Activated naive CD4-positive, alpha-beta T cell treated with anti-CD3 and anti-CD28 coated beads, Interleukin-2, amount 50 U/mL, for 72 hours (primary cell): ENCODE results near the gene G0S2. TPM values are rescaled to one million over a fixed set of nuclear protein-coding genes. Genes with fewer than 3 reads are reported as not detected.

Experiments used
- ATAC-seq, 2 donors: fragments of 150-1000 bp; cut with Tn5 transposase; 2 replicates each; pipeline ENCODE4 v1.10.0; 2021; ENCODE audit warnings: mild to moderate bottlenecking in 2 of 2, moderate library complexity in 2 of 2
- DNase-seq, 2 donors: peaks; one replicate each; pipeline ENCODE4 v3.0.0; 2021 to 2022; ENCODE audit warnings: low spot score in 2 of 2
- H3K27ac Mint-ChIP-seq, 2 donors: one replicate each; pipeline ENCODE4 v1.8.0; 2022; ENCODE audit warnings: mild to moderate bottlenecking in 2 of 2, mixed read lengths in 2 of 2
- H3K36me3 Mint-ChIP-seq, 2 donors: one replicate each; pipeline ENCODE4 v1.8.0; 2022; ENCODE audit warnings: mixed read lengths in 2 of 2
- H3K9me3 Mint-ChIP-seq, 2 donors: one replicate each; pipeline ENCODE4 v1.8.0; 2022; ENCODE audit warnings: mixed read lengths in 2 of 2
- total RNA-seq, 2 donors: library from RNA; stranded (reverse); gene quantifications; one replicate each; pipeline ENCODE4 v1.2.3, GENCODE V29; 2022

Gene G0S2, protein sequence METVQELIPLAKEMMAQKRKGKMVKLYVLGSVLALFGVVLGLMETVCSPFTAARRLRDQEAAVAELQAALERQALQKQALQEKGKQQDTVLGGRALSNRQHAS
- total RNA-seq: 10 to 100 TPM in 1 of 2 donors, 1 to 10 TPM in 1; 1.4 to 40.7 TPM

DNA sequence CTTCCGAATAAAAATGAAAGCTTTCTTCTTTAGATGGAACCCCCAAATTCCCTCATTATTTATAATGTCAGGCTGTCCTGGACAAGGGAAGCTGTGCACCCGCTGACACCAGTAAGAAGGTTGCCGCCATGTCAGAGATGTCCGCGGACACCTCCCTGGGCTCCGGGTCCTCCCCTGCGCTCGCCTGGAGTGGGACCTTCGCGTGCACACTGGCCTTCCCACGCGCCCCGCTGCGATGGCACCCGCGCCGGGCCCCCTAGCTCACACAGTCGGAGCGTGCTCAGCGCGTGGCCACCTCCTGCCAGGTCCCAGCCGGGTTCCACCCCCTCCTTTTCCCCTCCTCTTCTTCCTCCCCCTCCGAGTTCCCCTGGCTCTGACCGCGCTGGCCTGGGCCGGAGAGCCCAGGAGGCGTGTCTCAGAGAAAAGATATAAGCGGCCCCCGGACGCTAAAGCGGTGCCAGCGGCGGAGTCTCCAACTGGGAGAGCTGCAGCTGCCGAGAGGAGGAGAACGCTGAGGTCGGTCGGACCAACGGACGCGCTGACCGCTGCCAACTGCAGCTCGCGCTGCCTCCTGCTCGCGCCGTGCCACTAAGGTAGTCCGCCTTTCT lies at the start of gene G0S2:
G0S2 (plus strand) TSS at position 456 of the 608 bp plus-strand sequence. CDS start 273 bp downstream, outside the sequence.
- DNase-seq: peak in 1 of 2 donors; percentile 28
- H3K9me3 Mint-ChIP-seq: peaks cover 4 to 13% of the 10 kb centered on the region in 2 donors
- H3K27ac Mint-ChIP-seq: peak within 1 kb of the TSS; percentile 14 to 60
- ATAC-seq: peak; percentile 34 to 51
- peaks cover 21 to 38% of the 10 kb centered on the region in 2 donors for H3K36me3 Mint-ChIP-seq

DNA sequence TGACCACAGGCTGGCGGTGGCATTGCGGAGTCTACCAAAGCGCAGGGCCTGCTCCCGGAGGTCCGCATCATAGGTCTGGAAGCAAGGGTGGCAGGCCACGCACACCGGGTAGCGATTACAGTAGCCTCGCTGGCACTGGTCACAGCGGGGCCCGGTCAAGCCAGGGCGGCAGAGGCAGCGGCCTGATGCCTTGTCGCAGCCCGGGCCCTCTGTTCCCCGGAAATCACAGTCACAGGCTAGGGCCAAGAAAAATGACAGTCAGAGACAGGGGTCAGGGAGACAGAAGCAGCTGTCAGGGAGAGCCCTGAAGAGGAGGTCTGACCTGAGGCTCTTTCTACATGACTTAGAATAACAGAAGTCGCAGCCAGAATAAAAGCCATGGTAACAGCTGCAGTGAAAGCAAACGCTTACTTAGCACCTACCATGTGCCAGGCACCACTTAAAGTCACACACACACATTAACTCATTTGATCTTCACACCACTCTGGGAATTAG lies 49.4 kb upstream of the G0S2 start:
- no peaks in the 10 kb centered on the region for H3K36me3 Mint-ChIP-seq
- H3K27ac Mint-ChIP-seq: no peak overlapping the region
- no peaks in the 10 kb centered on the region for H3K9me3 Mint-ChIP-seq
- ATAC-seq (no peak), DNase-seq (no peak)

DNA sequence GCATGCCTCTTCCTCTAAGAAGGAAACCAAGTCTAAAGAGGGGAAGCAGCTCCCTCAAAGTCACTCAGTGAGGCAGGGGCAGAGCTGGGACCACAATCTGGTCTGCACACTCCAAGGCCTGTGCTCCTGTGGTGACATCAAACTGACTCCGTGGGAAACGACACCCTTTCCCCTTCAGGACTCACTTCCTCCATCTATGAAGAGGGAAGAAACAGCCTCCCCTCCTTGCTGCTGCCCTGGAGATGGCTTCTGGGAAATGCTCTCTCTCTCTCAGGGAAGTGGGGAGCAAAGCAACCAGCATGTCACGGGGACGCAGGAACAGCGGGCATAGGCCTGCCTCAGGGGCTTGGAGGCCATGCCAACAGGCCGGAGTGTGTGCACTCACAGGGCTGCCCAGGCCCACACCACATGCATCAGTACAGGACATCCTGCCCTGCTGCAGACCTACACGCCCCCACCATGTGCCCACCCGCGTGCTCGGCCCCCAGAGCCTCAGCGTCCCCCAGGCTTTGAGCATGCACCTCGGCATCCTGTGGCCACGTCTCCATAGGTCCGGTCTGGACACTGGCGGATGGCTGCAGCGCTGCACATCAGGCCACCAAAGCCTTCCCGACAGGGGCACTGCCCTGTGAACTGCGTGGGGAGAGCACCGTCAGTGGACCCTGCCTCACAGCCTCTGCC lies 48.7 kb upstream of the G0S2 start:
- no peak overlapping the region for H3K27ac Mint-ChIP-seq
- no peaks in the 10 kb centered on the region for H3K9me3 Mint-ChIP-seq
- ATAC-seq (no peak), DNase-seq (no peak)
- no peaks in the 10 kb centered on the region for H3K36me3 Mint-ChIP-seq

DNA sequence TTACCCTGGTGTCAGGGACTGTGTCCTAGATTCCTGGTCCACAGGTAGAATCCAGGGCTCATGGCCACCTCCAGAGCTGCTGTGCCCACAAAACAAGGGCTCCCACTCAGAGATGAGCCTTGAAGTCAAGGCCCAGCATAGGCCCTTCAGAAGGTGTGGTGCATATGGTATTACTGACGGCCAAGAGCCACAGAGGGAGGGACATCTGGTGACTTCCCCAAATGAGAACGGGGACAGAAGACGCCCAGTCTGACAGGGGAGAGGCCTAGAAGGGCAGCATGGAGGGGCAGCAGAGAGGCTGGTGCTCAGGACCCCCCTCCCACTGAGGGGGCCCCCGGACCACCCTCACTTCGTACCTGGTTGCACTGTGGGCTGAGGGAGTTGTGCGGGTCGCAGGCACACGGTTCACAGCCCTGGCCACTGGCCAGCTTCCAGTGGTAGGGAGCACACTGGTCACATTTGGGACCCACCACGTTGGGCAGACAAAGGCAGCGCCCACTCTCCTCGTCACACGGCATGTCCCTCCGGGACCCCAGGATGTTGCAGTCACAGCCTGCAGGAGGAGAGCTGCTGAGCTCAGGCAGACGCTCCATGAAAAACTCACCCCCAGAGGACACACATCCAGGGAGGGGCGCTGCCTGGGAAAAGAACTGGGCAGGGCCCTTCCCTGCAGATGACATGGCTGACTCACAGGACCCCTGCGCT lies 48.0 kb upstream of the G0S2 start:
- ATAC-seq: peak; percentile 7 to 8
- Mint-ChIP-seq H3K9me3 (no peaks in the 10 kb centered on the region), H3K27ac (no peak overlapping the region), H3K36me3 (no peaks in the 10 kb centered on the region)
- no peak for DNase-seq

DNA sequence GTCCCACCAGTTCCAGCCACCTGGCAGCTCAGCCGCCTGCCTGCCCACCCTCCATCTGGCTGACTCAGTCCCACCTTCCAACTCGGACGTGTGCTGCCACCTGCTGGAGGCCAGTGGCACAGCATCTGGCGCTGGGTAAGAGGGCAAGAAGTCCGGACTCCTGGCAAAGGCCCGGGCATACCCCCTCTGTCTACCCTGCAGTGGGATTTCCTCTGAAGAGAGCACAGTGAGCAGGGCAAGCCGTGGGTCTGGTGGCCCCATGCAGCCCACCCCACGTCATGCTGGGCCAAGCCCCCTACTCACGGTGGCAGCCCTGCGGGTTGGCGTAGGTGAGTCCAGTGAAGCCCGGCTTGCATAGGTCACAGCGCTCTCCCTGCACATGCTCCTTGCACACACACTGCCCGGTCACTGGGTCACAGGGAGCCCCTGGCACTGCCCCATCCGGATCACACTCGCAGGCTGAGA lies 47.4 kb upstream of the G0S2 start:
- ATAC-seq (peak; percentile 85 to 87), DNase-seq (peak; percentile 74 to 93)
- H3K9me3 Mint-ChIP-seq: no peaks in the 10 kb centered on the region
- no peak overlapping the region for H3K27ac Mint-ChIP-seq
- H3K36me3 Mint-ChIP-seq: no peaks in the 10 kb centered on the region

DNA sequence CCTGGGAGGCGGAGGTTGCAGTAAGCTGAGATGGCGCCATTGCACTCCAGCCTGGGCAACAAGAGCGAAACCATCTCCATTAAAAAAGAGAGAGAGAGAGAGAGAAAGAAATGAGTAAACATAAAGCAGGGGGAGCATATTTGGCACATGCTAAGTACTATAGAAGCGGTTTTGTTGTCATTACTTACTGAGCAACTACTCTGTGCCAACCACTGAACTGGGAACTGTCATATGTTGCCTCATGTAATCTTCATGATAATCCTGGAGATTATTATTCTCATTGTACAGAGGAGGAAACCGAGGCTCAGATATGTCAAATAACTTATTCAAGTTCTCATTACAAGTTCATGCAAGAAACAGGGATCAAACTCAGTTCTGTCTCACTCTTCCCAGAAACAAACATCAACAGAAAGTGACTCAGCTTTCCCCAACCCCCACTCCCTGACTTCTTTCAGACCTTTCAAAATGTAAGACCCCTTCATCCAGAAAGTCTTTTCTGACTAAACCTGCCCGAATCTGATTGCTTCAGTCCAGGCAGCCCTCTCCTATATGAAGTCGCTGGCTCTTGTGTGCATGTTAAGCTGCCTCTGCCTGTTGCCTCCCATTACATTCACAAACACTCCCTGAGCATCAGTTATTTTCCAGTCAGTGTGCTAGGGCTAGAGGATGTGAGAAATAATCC lies 46.5 kb upstream of the G0S2 start:
- ATAC-seq (peak in 1 of 2 donors; percentile 62), DNase-seq (no peak)
- Mint-ChIP-seq H3K36me3 (no peaks in the 10 kb centered on the region), H3K27ac (no peak overlapping the region), H3K9me3 (no peaks in the 10 kb centered on the region)

DNA sequence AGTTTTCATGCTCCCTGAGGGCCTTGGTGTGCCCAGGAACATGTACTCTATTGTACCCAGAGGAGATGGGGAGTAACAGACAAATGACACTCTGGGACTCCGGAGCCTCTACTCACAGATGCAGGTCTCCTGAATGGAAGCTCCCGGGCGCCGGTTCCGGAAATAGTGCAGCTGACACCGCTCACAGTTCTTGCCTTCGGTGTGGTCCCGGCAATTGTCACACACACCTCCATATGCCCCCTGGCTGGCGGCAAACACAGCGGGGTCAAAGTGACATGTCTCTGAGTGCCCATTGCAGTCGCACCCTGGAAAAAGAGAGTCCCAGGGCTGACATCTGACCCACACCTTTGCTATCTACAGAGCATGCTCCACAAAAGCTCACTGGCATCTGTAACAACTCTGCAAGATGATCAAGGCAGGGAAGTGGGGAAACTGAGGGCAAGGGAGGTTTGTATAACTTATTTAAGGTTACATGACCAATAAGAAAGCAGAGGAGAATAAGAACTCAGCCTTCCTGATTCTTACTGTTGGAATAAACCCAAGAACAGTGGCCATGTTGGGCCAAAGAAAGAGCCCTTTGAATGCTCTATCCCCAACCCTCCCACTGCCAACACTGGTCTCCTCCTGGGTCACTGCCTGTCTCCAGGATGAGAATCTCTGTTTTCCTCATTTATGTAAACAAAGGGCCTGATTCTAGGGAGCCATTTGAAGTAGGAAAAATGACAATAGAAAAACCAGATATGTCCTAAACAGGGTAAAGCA lies 45.4 kb upstream of the G0S2 start:
- DNase-seq (no peak), ATAC-seq (no peak)
- H3K9me3 Mint-ChIP-seq: no peaks in the 10 kb centered on the region
- H3K27ac Mint-ChIP-seq: no peak overlapping the region
- H3K36me3 Mint-ChIP-seq: no peaks in the 10 kb centered on the region

DNA sequence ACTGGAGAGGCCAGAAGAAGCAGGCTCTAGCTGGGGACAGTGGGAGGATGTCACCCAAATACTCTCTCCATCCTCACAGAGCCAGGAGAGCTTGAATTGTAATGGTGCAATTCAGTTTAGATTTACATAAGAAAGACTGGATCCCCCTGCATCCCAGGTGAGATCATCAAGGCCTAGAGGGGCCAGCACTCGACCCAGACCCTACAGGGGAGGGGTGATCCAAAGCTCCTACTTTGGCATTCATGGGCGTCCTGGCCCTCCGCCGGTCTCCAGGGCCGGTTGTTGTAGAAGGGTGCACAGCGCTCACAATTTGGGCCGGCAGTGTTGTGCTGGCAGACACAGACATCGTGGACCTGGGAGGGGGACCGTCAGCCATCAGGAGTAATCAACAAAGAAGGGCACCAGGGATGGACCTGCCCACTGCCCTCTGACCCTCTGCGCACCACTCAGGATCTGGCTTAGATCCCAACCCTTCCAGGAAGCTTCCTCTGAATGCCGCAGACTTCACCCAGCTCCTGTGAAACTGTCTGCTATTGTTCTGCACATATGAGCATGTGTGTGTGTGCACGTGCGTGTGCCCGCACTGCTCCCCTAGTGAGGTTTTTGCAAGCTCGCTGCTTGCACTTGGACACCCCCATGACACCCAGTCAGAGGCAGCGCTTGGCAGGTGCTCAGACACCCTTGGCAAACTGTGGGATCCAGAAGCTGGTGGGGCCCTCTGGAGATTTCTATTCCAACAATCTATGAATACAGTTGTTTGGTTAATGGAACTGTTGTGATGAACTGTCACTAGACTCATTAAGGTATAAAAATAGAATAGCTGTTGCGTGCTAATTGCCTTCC lies 44.6 kb upstream of the G0S2 start:
- no peaks in the 10 kb centered on the region for H3K9me3 Mint-ChIP-seq
- no peak for ATAC-seq
- H3K27ac Mint-ChIP-seq: no peak overlapping the region
- no peaks in the 10 kb centered on the region for H3K36me3 Mint-ChIP-seq
- DNase-seq: no peak

DNA sequence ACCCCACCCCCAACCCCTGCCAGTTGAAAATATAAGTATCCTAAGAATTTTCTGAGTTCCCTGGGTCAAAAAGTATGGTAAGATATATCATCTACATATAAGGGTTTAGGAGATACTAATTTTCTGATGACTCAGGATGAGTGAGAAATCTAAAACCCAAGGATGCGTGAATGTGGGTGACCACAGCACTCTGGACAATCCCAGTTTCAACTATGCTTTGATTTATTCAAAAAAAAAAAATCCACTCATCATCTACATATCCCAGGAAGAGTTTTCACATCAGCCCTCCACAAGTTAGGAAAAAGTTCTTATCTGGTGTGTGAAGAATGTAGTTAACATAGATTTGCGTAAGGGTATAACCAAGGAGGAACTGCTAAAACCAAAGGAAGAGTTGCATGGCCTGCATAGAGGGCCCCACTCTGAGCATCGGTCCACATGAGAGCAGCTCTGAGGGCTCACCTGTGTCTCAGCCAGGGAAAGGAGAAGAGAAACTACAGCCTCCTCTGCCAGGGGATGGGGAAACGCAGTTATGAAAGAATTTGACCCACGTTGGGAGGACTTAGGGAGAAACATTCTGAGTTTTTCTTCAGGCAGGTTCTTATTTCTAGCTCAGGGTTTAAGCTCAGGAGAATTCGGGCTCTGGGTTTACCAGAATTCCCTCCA lies 41.7 kb upstream of the G0S2 start:
- no peak for DNase-seq
- H3K36me3 Mint-ChIP-seq: no peaks in the 10 kb centered on the region
- ATAC-seq: no peak
- H3K27ac Mint-ChIP-seq: no peak overlapping the region
- no peaks in the 10 kb centered on the region for H3K9me3 Mint-ChIP-seq

DNA sequence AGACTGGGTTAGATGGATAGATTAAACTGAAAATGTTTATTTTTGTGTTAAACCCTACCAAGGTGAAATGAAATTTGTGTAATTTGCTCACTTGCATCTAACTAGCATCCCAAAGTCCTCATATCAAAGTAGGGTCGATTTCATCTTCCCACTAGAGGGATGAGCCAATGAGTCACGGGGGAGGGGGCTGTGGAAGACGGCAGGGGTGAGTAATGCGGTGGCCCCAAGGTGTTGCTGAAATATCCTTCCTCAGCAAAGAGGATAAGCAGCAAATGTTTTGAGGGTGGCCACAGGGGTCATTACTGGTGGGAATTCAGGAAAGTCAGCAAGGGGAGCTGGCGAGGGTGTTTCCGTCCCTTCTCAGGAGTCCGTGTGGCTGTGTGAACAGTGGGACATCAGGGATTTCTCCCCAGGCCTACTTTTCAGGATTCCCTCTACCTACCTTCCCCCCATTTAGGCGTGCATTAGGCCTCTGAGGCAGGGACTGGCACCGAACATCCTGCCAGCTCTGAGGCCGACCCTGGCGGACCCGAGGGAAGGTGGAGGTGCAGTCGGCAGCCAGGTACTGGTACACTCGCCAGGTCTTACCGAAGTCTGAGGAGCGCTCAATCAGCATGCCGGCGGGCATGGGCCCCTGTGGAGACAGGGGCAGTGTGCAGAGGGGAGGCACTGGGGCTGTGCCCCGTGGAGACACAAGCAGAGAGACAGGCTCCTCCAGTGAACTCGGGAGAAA lies 41.0 kb upstream of the G0S2 start:
- no peaks in the 10 kb centered on the region for H3K36me3 Mint-ChIP-seq
- H3K9me3 Mint-ChIP-seq: no peaks in the 10 kb centered on the region
- ATAC-seq: no peak
- no peak for DNase-seq
- H3K27ac Mint-ChIP-seq: peak overlapping the region in 1 of 2 donors; percentile 5

DNA sequence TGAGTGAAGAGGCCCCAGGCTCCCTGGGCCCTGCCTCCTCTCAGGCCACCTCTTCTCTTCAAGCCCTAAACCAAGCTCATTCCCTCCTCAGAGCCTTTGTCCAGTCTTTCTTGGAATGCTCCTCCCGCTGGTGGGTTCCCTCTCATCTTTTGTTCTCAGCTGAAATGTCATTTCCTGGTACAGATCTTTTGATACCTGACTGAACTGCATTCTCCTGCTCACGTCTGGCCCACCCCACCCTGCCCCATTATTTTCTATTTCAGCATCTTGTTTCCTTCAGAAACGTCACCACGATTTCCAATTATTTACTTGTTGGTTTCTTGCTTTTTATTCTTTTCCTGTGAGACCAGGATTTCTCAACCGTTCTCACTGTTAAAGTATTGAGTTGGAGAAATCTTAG lies 39.4 kb upstream of the G0S2 start:
- H3K27ac Mint-ChIP-seq: no peak overlapping the region
- ATAC-seq (no peak), DNase-seq (no peak)
- H3K9me3 Mint-ChIP-seq: no peaks in the 10 kb centered on the region
- no peaks in the 10 kb centered on the region for H3K36me3 Mint-ChIP-seq

DNA sequence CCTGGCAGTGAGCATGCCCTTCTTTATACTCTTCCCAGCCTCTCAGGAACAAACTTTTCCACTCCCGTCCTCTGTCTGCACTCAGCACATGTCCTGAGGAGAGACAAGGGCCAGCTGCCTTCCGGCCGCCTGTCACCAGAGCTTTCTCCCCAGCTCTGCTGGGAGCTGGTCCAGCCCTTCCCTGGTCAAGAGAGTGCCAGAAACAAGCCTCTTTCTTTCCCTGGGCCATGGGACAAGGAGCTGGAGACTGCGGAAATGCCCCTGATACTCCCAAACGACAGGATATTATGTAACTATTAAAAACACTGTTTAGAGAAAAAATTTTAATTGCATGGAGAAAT lies 33.4 kb upstream of the G0S2 start:
- Mint-ChIP-seq H3K27ac (no peak overlapping the region), H3K36me3 (no peaks in the 10 kb centered on the region), H3K9me3 (no peaks in the 10 kb centered on the region)
- no peak for DNase-seq
- ATAC-seq: no peak

DNA sequence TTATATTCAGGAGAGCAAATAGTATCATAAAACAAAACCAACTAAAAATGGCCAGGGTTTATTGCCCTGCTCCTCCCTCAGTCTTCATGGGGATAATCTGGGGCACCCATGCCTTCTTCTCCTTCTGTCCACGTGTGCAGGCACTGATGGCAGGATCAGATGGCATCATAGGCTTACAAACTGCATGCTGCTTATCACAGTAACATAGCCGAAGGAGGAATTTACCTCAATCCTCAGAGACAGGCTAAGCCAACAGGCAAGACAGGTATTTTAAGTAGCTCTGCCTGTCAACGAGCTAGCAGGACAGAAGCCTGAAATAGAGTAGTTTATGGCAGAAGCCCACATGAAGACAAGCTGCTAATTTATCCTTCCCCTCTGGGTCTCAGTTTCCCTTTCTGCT lies 32.4 kb upstream of the G0S2 start:
- DNase-seq (no peak), ATAC-seq (no peak)
- no peak overlapping the region for H3K27ac Mint-ChIP-seq
- H3K9me3 Mint-ChIP-seq: no peaks in the 10 kb centered on the region
- H3K36me3 Mint-ChIP-seq: no peaks in the 10 kb centered on the region

DNA sequence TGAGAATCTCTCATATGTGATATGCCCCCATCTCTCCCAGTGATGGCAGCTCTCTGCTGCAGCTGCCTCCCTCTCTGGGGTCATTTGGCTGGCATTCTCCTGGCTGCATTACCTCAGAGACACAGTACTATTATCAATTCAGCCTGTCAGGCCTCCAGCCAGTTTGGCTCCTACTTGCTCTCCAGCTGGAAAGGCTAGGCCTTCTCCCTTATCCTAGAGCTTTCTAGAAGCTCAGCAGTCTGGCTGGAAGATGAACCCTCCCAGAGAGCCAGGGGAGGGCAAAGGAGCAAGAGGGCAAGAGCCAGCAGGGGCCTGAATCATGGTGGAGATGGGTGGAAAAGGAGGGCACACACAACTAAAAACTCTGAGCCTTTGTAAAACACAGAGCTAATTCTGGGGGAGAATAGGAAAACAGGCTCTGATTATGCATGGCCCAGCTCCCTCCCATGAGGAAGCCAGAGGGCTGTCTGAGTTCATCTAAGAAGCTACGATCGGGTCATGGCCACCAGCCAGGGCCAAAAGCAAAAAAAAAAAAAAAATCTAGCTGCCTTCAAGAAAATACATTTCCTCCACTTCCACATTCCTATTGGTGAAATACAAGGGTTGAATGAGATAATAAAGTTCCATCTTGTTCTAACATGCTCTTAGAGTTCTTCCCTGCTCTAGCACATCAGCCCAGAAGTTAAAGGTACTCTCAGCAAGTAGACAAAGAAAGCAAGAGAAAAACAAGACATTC lies 31.8 kb upstream of the G0S2 start:
- Mint-ChIP-seq H3K36me3 (no peaks in the 10 kb centered on the region), H3K27ac (no peak overlapping the region), H3K9me3 (no peaks in the 10 kb centered on the region)
- DNase-seq: no peak
- no peak for ATAC-seq
